Measurements from ENCODE around the gene CEP295NL. TPM values are rescaled to one million over a fixed set of nuclear protein-coding genes. Genes with fewer than 3 reads are reported as not detected.

Gene CEP295NL
- total RNA-seq, 1 experiment from 2014 or later: 1.5 TPM

DNA sequence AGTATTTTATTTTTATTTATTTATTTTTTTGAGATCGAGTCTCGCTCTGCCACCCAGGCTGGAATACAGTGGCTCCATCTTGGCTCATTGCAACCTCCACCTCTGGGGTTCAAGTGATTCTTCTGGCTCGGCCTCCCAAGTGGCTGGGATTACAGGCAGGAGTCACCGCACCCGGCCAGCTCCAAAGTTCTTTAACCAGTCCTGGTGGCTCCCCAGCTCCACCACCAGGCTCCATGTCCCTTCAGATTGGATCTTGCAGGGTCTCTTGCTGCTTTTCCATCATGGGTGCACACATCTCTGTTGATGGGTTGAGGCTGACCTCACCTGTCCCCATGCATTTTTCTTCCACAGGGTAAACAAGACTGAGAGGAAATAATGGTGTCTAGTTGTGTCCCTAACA is 54.0 kb downstream of the CEP295NL start:
- POLR2A ChIA-PET (ENCODE audit: low non-redundant PET): no interaction called here
- intact Hi-C loops (cut with micrococcal nuclease; ENCODE audit: unreplicated experiment): no loop called here
- CTCF ChIA-PET: no interaction called here

DNA sequence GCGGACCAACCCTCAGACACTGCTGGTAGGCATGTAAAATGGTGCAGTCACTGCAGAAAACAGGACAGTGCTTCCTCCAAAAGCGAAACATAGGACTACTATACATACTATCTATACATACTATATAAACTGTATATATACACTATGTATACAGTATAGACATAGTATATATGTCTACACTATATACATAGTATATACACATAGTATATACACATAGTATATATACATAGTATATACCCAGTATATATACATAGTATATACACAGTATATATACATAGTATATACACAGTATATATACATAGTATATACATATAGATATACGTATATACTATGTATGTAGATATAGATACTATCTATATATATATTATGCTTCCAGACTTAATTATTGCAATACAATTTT is 55.9 kb downstream of the CEP295NL start:
- no peaks in the 10 kb centered on the region for H3K27me3 ChIP-seq (replicated peaks; ENCODE audit: insufficient read depth, low read depth, low read length, poor library complexity)
- POLR2A ChIA-PET (ENCODE audit: low non-redundant PET): no interaction called here
- intact Hi-C loops (cut with micrococcal nuclease; ENCODE audit: unreplicated experiment): no loop called here
- no peak overlapping the region for H3K27ac ChIP-seq (ENCODE audit: low read depth, low read length, poor library complexity, severe bottlenecking)
- H3K4me3 ChIP-seq (ENCODE audit: low read depth, low read length, poor library complexity, severe bottlenecking): no peak overlapping the region
- no peak for DNase-seq (ENCODE audit: low spot score)
- no peaks in the 10 kb centered on the region for H3K9me3 ChIP-seq (ENCODE audit: low read depth, low read length, poor library complexity, severe bottlenecking)
- CTCF ChIA-PET: no interaction called here
- TF ChIP-seq, protein P1, sequence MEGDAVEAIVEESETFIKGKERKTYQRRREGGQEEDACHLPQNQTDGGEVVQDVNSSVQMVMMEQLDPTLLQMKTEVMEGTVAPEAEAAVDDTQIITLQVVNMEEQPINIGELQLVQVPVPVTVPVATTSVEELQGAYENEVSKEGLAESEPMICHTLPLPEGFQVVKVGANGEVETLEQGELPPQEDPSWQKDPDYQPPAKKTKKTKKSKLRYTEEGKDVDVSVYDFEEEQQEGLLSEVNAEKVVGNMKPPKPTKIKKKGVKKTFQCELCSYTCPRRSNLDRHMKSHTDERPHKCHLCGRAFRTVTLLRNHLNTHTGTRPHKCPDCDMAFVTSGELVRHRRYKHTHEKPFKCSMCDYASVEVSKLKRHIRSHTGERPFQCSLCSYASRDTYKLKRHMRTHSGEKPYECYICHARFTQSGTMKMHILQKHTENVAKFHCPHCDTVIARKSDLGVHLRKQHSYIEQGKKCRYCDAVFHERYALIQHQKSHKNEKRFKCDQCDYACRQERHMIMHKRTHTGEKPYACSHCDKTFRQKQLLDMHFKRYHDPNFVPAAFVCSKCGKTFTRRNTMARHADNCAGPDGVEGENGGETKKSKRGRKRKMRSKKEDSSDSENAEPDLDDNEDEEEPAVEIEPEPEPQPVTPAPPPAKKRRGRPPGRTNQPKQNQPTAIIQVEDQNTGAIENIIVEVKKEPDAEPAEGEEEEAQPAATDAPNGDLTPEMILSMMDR (conservative IDR thresholded peaks at IDR 0.05; ENCODE audit: low read depth, low read length): no peak
- no peak for TF ChIP-seq EZH2 (IDR thresholded peaks at IDR 0.05; ENCODE audit: borderline replicate concordance, low read depth, low read length, poor library complexity, severe bottlenecking)
- no peaks in the 10 kb centered on the region for H3K4me1 ChIP-seq (ENCODE audit: insufficient read depth, low read length, poor library complexity, severe bottlenecking)
- no TSS peak for BruUV-seq (replicated peaks)
- H3K36me3 ChIP-seq (ENCODE audit: insufficient read depth, low read length, poor library complexity, severe bottlenecking): no peaks in the 10 kb centered on the region

More for the DNA sequence above, 54.0 kb downstream of the CEP295NL start:
- TF ChIP-seq EZH2 (IDR thresholded peaks at IDR 0.05; ENCODE audit: borderline replicate concordance, low read depth, low read length, poor library complexity, severe bottlenecking): no peak
- TF ChIP-seq, protein P1 (conservative IDR thresholded peaks at IDR 0.05; ENCODE audit: low read depth, low read length): no peak
- DNase-seq (ENCODE audit: low spot score): no peak
- H3K27me3 ChIP-seq (replicated peaks; ENCODE audit: insufficient read depth, low read depth, low read length, poor library complexity): no peaks in the 10 kb centered on the region
- BruUV-seq (replicated peaks): no TSS peak
- no peak overlapping the region for H3K4me3 ChIP-seq (ENCODE audit: low read depth, low read length, poor library complexity, severe bottlenecking)
- H3K4me1 ChIP-seq (ENCODE audit: insufficient read depth, low read length, poor library complexity, severe bottlenecking): no peaks in the 10 kb centered on the region
- H3K36me3 ChIP-seq (ENCODE audit: insufficient read depth, low read length, poor library complexity, severe bottlenecking): no peaks in the 10 kb centered on the region
- H3K9me3 ChIP-seq (ENCODE audit: low read depth, low read length, poor library complexity, severe bottlenecking): no peaks in the 10 kb centered on the region
- no peak overlapping the region for H3K27ac ChIP-seq (ENCODE audit: low read depth, low read length, poor library complexity, severe bottlenecking)

DNA sequence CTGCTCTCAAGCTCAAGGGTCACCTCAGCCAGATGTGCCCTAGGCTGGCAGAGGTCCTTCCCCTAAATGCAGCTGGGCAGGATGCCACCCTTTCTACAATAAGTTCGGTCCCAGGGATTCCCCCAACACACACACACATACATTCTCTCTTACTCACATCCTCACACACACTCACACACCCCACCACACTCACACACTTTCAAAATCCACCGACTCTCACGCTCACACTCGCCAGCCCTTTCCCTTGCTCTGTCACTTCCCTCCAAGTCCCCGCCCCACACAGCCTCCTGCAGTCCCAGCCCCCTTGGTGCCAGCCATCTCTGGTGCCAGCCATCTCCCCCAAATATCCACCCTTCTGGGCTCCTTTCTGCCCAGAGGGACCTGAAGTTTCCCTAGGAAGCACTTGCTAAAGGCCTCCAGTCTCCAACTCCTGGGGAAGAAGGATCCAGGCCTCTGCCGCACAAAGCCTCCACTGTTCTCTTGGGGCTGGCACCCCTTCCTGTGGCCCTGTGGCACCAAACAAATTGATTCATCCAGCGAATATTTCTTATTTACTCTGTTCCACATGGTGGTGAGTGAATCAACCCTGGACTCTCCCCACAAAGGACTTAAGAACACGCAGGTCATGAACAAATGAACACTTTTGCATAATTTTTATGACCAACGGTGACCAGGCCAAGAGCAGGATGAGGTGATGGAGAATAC is 58.5 kb downstream of the CEP295NL start:
- DNase-seq (ENCODE audit: low spot score): no peak
- Histone ChIP-seq H3K27ac (ENCODE audit: low read depth, low read length, poor library complexity, severe bottlenecking) (no peak overlapping the region), H3K27me3 (replicated peaks; ENCODE audit: insufficient read depth, low read depth, low read length, poor library complexity) (no peaks in the 10 kb centered on the region), H3K4me1 (ENCODE audit: insufficient read depth, low read length, poor library complexity, severe bottlenecking) (no peaks in the 10 kb centered on the region), H3K9me3 (ENCODE audit: low read depth, low read length, poor library complexity, severe bottlenecking) (no peaks in the 10 kb centered on the region), H3K4me3 (ENCODE audit: low read depth, low read length, poor library complexity, severe bottlenecking) (no peak overlapping the region), H3K36me3 (ENCODE audit: insufficient read depth, low read length, poor library complexity, severe bottlenecking) (no peaks in the 10 kb centered on the region)
- TF ChIP-seq, protein P1 (conservative IDR thresholded peaks at IDR 0.05; ENCODE audit: low read depth, low read length): no peak
- no peak for TF ChIP-seq EZH2 (IDR thresholded peaks at IDR 0.05; ENCODE audit: borderline replicate concordance, low read depth, low read length, poor library complexity, severe bottlenecking)
- POLR2A ChIA-PET (ENCODE audit: low non-redundant PET): no interaction called here
- no TSS peak for BruUV-seq (replicated peaks)
- intact Hi-C loops (cut with micrococcal nuclease; ENCODE audit: unreplicated experiment): no loop called here
- CTCF ChIA-PET: interaction anchor here (0.6 kb wide), 1 partner anchor 138 kb away, joined by 3 read pairs; no protein-coding TSS in a partner anchor
